GM10248 (cell line): Measurements from ENCODE around the gene CFD.

ENCODE experiments used
- CTCF ChIA-PET: fragments of 300-600 bp; sonication (Branson Sonifier 250); formaldehyde crosslinking; extraction: SDS; loops from one replicate; lab custom pipeline; 2021; ENCODE audit warnings: antibody characterized with exemption; lab: Yijun Ruan, JAX
- POLR2A ChIA-PET: fragments of 350-650 bp; sonication (Branson Sonifier 250); formaldehyde crosslinking; extraction: SDS; loops from one replicate; lab custom pipeline; 2020; ENCODE audit warnings: antibody characterized with exemption; lab: Yijun Ruan, JAX
- DNase-seq: peaks from one replicate; pipeline ENCODE4 v3.0.0; 2012; ENCODE audit errors: extremely low spot score
- CTCF ChIP-seq: IDR thresholded peaks from 2 replicates; pipeline ENCODE4 v1.5.1; 2012; ENCODE audit warnings: mild to moderate bottlenecking, low read depth; ENCODE audit errors: extremely low read depth, missing control alignments, control extremely low read depth

The CFD gene

GRCh38 chr19:899336-900042 is 40.0 kb downstream of the CFD start:
- no peak for DNase-seq
- no peak for TF ChIP-seq CTCF
- ChIA-PET CTCF (no interaction called here), POLR2A (no interaction called here)

- TF ChIP-seq CTCF: no peak
- POLR2A ChIA-PET: no interaction called here
- no peak for DNase-seq
- CTCF ChIA-PET: no interaction called here
Measured at GRCh38 chr19:900043-900301, 40.5 kb downstream of the CFD start.

GRCh38 chr19:900302-901111 is 41.0 kb downstream of the CFD start:
- ChIA-PET CTCF (interaction anchor here (1.8 kb wide), 1 partner anchor 37 kb away, joined by 7 read pairs; no protein-coding TSS in a partner anchor), POLR2A (interaction anchor here (0.6 kb wide), 1 partner anchor 9 kb away, joined by 3 read pairs; no protein-coding TSS in a partner anchor)
- DNase-seq: no peak
- TF ChIP-seq CTCF: no peak

- ChIA-PET POLR2A (interaction anchor here (0.6 kb wide), 2 partner anchors 8 to 26 kb away, joined by 3 read pairs; no protein-coding TSS in a partner anchor), CTCF (interaction anchor here (1.8 kb wide), 1 partner anchor 38 kb away, joined by 7 read pairs; no protein-coding TSS in a partner anchor)
- DNase-seq: no peak
- TF ChIP-seq CTCF: no peak
Measured at GRCh38 chr19:901216-902092, 42.0 kb downstream of the CFD start.

GRCh38 chr19:902093-902370 is 42.6 kb downstream of the CFD start:
- TF ChIP-seq CTCF: no peak
- ChIA-PET POLR2A (interaction anchor here (0.6 to 1.9 kb wide), 2 partner anchors 9 to 26 kb away, joined by 3 to 6 read pairs; partner anchors contain the start of genes MED16 and RNU6-9), CTCF (interaction anchor here (1.8 kb wide), 1 partner anchor 39 kb away, joined by 7 read pairs; no protein-coding TSS in a partner anchor)
- DNase-seq: no peak

- POLR2A ChIA-PET: interaction anchor here (0.6 to 1.9 kb wide), 2 partner anchors 9 to 27 kb away, joined by 3 to 6 read pairs; partner anchors contain the start of genes MED16 and RNU6-9
- CTCF ChIA-PET: interaction anchor here (1.0 to 2.2 kb wide), 4 partner anchors 8 to 39 kb away, joined by 3 to 7 read pairs (median 4); no protein-coding TSS in a partner anchor
- TF ChIP-seq CTCF: no peak
- DNase-seq: no peak
Measured at GRCh38 chr19:902446-903226, 43.2 kb downstream of the CFD start.
